Left kidney (tissue), 2 donors: ENCODE data around the gene HNRNPA3. TPM values are rescaled to one million over a fixed set of nuclear protein-coding genes. Genes with fewer than 3 reads are reported as not detected.
"Not testable (repeated sequence)": the region's sequence is repeated elsewhere in the genome, so short reads cannot be mapped to it uniquely, and the experiment has no call there.

ENCODE experiments used
- DNase-seq: peaks from one replicate; pipeline ENCODE4 v3.0.0-alpha.2; 2013
- polyA plus RNA-seq: library from polyadenylated mRNA; unstranded; fragments of 120-200 nt; gene quantifications from one replicate; pipeline ENCODE4 v1.2.1, GENCODE V29; 2013; ENCODE audit not compliant: insufficient read length

HNRNPA3 gene
- polyA plus RNA-seq, 1 donor, result 794 TPM

GRCh38 chr2:177232098-177232704, 19.6 kb downstream of the HNRNPA3 start:
- DNase-seq, result no peak

- DNase-seq, result no peak
Observed at GRCh38 chr2:177234267-177234666, 21.7 kb downstream of the HNRNPA3 start.

GRCh38 chr2:177235855-177236437, 23.4 kb downstream of the HNRNPA3 start:
- no peak for DNase-seq

- no peak for DNase-seq
Observed at GRCh38 chr2:177237932-177238331, 25.3 kb downstream of the HNRNPA3 start.

GRCh38 chr2:177239053-177239452, 26.5 kb downstream of the HNRNPA3 start:
- no peak for DNase-seq

GRCh38 chr2:177239932-177240630, 27.5 kb downstream of the HNRNPA3 start:
- peak; percentile 34 for DNase-seq

GRCh38 chr2:177241711-177242120, 29.1 kb downstream of the HNRNPA3 start:
- DNase-seq, result no peak

GRCh38 chr2:177242121-177242987, 29.8 kb downstream of the HNRNPA3 start:
- peak; percentile 79 for DNase-seq

- no peak for DNase-seq
Observed at GRCh38 chr2:177243073-177243472, 30.5 kb downstream of the HNRNPA3 start.

GRCh38 chr2:177243476-177243875, 30.9 kb downstream of the HNRNPA3 start:
- no peak for DNase-seq

- no peak for DNase-seq
Observed at GRCh38 chr2:177244244-177244771, 31.7 kb downstream of the HNRNPA3 start.

GRCh38 chr2:177245010-177245422, 32.4 kb downstream of the HNRNPA3 start:
- no peak for DNase-seq

GRCh38 chr2:177246000-177246399, 33.4 kb downstream of the HNRNPA3 start:
- DNase-seq, result no peak

GRCh38 chr2:177246523-177247030, 34.0 kb downstream of the HNRNPA3 start:
- DNase-seq, result not testable (repeated sequence)

GRCh38 chr2:177247693-177248262, 35.2 kb downstream of the HNRNPA3 start:
- no peak for DNase-seq

- no peak for DNase-seq
Observed at GRCh38 chr2:177249038-177249437, 36.4 kb downstream of the HNRNPA3 start.

- no peak for DNase-seq
Observed at GRCh38 chr2:177250461-177250860, 37.9 kb downstream of the HNRNPA3 start.

GRCh38 chr2:177251165-177251542, 38.6 kb downstream of the HNRNPA3 start:
- DNase-seq, result no peak

- DNase-seq, result no peak
Observed at GRCh38 chr2:177252808-177253531, 40.4 kb downstream of the HNRNPA3 start.

- DNase-seq, result no peak
Observed at GRCh38 chr2:177253704-177254103, 41.1 kb downstream of the HNRNPA3 start.
